ENCODE data around the gene REXO4. TPM values are rescaled to one million over a fixed set of nuclear protein-coding genes. Genes with fewer than 3 reads are reported as not detected.
A peak's percentile ranks its signal among the peaks of the same experiment; 100 is the strongest.

REXO4 gene
- total RNA-seq, 1 experiment from 2014 or later: 38.6 TPM

GRCh38 chr9:133394687-133395271 is 23.0 kb downstream of the REXO4 start:
- ChIA-PET POLR2A (no interaction called here), CTCF (interaction anchor here (0.6 to 3.6 kb wide), 12 partner anchors 9 to 224 kb away, joined by 3 to 13 read pairs (median 4); partner anchors contain the start of gene CACFD1)
- Mint-ChIP-seq H3K4me1 (no peaks in the 10 kb centered on the region), H3K36me3 (peaks cover 5% of the 10 kb centered on the region), H3K27ac (no peak overlapping the region), H3K4me3 (no peak overlapping the region), H3K9me3 (peaks cover 14% of the 10 kb centered on the region), H3K27me3 (ENCODE audit: low read depth) (peaks cover 17% of the 10 kb centered on the region)
- TF ChIP-seq GABPB1 (CRISPR knock-in tag; IDR thresholded peaks at IDR 0.05) (no peak), STAT6 (CRISPR knock-in tag; conservative IDR thresholded peaks at IDR 0.05; ENCODE audit: low read depth) (no peak), ZNF396 (CRISPR knock-in tag; IDR thresholded peaks at IDR 0.05; ENCODE audit: borderline replicate concordance) (no peak), IRF2 (CRISPR knock-in tag; IDR thresholded peaks at IDR 0.05; ENCODE audit: borderline replicate concordance, low read depth) (no peak), ZNF232 (CRISPR knock-in tag; IDR thresholded peaks at IDR 0.05) (no peak), ZBTB43 (CRISPR knock-in tag; IDR thresholded peaks at IDR 0.05) (no peak), NR3C1 (CRISPR knock-in tag; conservative IDR thresholded peaks at IDR 0.05; ENCODE audit: low read depth) (no peak), PRRX2 (CRISPR knock-in tag; IDR thresholded peaks at IDR 0.05) (no peak), ETV6 (CRISPR knock-in tag; IDR thresholded peaks at IDR 0.05) (no peak), ZNF121 (CRISPR knock-in tag; IDR thresholded peaks at IDR 0.05) (no peak), HMGA2 (CRISPR knock-in tag; IDR thresholded peaks at IDR 0.05) (no peak), CTCF (IDR thresholded peaks at IDR 0.05) (no peak), ZNF423 (CRISPR knock-in tag; IDR thresholded peaks at IDR 0.05) (no peak), ERG (CRISPR knock-in tag; IDR thresholded peaks at IDR 0.05) (no peak), EMX1 (CRISPR knock-in tag; IDR thresholded peaks at IDR 0.05) (no peak), TEAD4 (CRISPR knock-in tag; IDR thresholded peaks at IDR 0.05) (no peak), NFATC4 (CRISPR knock-in tag; IDR thresholded peaks at IDR 0.05) (no peak), ZNF425 (CRISPR knock-in tag; conservative IDR thresholded peaks at IDR 0.05) (no peak), FOXP4 (CRISPR knock-in tag; IDR thresholded peaks at IDR 0.05) (no peak)
- no peak for ATAC-seq
- DNase-seq (ENCODE audit: low spot score): peak; percentile 24
